Right atrium auricular region (tissue), 2 donors: ENCODE results near the gene CRYGC. TPM values are rescaled to one million over a fixed set of nuclear protein-coding genes. Genes with fewer than 3 reads are reported as not detected.

Experiments
- DNase-seq: peaks from one replicate; pipeline ENCODE4 v3.0.0-alpha.2; 2019; ENCODE audit warnings: low spot score
- H3K27ac ChIP-seq, 2 donors: fragments of 200-600 bp; sonication (generic); 1 replicate in 1 of 2; 2 replicates in 1 of 2; pipeline ENCODE4 v1.5.1; 2016 to 2019
- H3K27me3 ChIP-seq, 2 donors: fragments of 200-600 bp; sonication (generic); one replicate each; pipeline versions ENCODE4 v1.5.1 to v1.6.0; 2017 to 2019
- H3K36me3 ChIP-seq: fragments of 200-600 bp; sonication (generic); one replicate; pipeline ENCODE4 v1.5.1; 2016
- H3K4me1 ChIP-seq, 2 donors: fragments of 200-600 bp; sonication (generic); one replicate each; pipeline versions ENCODE4 v1.5.1 to v1.6.0; 2017 to 2019
- H3K4me3 ChIP-seq, 2 donors: fragments of 200-600 bp; sonication (generic); 1 replicate in 1 of 2; 2 replicates in 1 of 2; pipeline ENCODE4 v1.5.1; 2017 to 2019; ENCODE audit warnings: mild to moderate bottlenecking in 1 of 2, moderate library complexity in 1 of 2
- H3K9me3 ChIP-seq, 2 donors: fragments of 200-600 bp; sonication (generic); one replicate each; pipeline ENCODE4 v1.5.1; 2019
- CTCF ChIP-seq, 2 donors: fragments of 200-600 bp; sonication (generic); IDR thresholded peaks; one replicate each; pipeline ENCODE4 v1.5.1; 2019; ENCODE audit warnings: antibody characterized with exemption in 2 of 2
- total RNA-seq, 2 donors: library from RNA; depleted of rRNA; stranded (reverse); fragments of >200 nt; gene quantifications; one replicate each; pipeline ENCODE4 v1.1.0, GENCODE V29; 2016

CRYGC gene
- total RNA-seq = not detected

GRCh38 chr2:208129744-208130711, at the start of gene CRYGC:
CRYGC (minus strand) TSS chr2:208129828; CDS start chr2:208129792, 36 bp downstream.
- no peak within 1 kb of the TSS for H3K27ac ChIP-seq
- no peak for DNase-seq
- no peaks in the 10 kb centered on the region for H3K9me3 ChIP-seq
- H3K27me3 ChIP-seq = no peaks in the 10 kb centered on the region
- H3K4me3 ChIP-seq = no peak within 1 kb of the TSS
- no peaks in the 10 kb centered on the region for H3K4me1 ChIP-seq
- TF ChIP-seq CTCF (IDR thresholded peaks at IDR 0.05) = no peak
- no peaks in the 10 kb centered on the region for H3K36me3 ChIP-seq

- Histone ChIP-seq H3K36me3 (no peaks in the 10 kb centered on the region), H3K27ac (no peak overlapping the region), H3K4me1 (no peaks in the 10 kb centered on the region), H3K9me3 (no peaks in the 10 kb centered on the region), H3K27me3 (no peaks in the 10 kb centered on the region), H3K4me3 (no peak overlapping the region)
- no peak for TF ChIP-seq CTCF (IDR thresholded peaks at IDR 0.05)
- no peak for DNase-seq
Measured at GRCh38 chr2:208179028-208179609, 49.5 kb upstream of the CRYGC start.

- H3K27ac ChIP-seq = no peak overlapping the region
- no peaks in the 10 kb centered on the region for H3K4me1 ChIP-seq
- DNase-seq = no peak
- no peaks in the 10 kb centered on the region for H3K36me3 ChIP-seq
- no peak for TF ChIP-seq CTCF (IDR thresholded peaks at IDR 0.05)
- H3K27me3 ChIP-seq = no peaks in the 10 kb centered on the region
- H3K9me3 ChIP-seq = no peaks in the 10 kb centered on the region
- no peak overlapping the region for H3K4me3 ChIP-seq
Measured at GRCh38 chr2:208175840-208176153, 46.2 kb upstream of the CRYGC start.

- H3K36me3 ChIP-seq = no peaks in the 10 kb centered on the region
- H3K9me3 ChIP-seq = no peaks in the 10 kb centered on the region
- DNase-seq = peak; percentile 90
- H3K4me3 ChIP-seq = no peak overlapping the region
- H3K27me3 ChIP-seq = no peaks in the 10 kb centered on the region
- TF ChIP-seq CTCF (IDR thresholded peaks at IDR 0.05) = peak; percentile 80 to 87
- no peaks in the 10 kb centered on the region for H3K4me1 ChIP-seq
- no peak overlapping the region for H3K27ac ChIP-seq
Measured at GRCh38 chr2:208175069-208175839, 45.6 kb upstream of the CRYGC start.

GRCh38 chr2:208174144-208174543, 44.5 kb upstream of the CRYGC start:
- H3K4me1 ChIP-seq = no peaks in the 10 kb centered on the region
- H3K27ac ChIP-seq = no peak overlapping the region
- no peak for DNase-seq
- TF ChIP-seq CTCF (IDR thresholded peaks at IDR 0.05) = no peak
- H3K27me3 ChIP-seq = no peaks in the 10 kb centered on the region
- H3K4me3 ChIP-seq = no peak overlapping the region
- no peaks in the 10 kb centered on the region for H3K36me3 ChIP-seq
- H3K9me3 ChIP-seq = no peaks in the 10 kb centered on the region
